Mammary epithelial cell (primary cell): ENCODE results near the gene PHLDB2.

Experiments
- EZH2 ChIP-seq: IDR thresholded peaks from 2 replicates; pipeline ENCODE4 v1.6.1; 2012; ENCODE audit warnings: low read length, inconsistent platforms, borderline replicate concordance
- TF ChIP-seq, protein P1 (sequence below), 2 donors: IDR thresholded peaks in 1 of 2; conservative IDR thresholded peaks in 1 of 2; 2 replicates each; pipeline ENCODE4 v1.5.1; 2011 to 2012; ENCODE audit warnings: inconsistent platforms in 2 of 2, low read length in 2 of 2, mild to moderate bottlenecking in 2 of 2, control low read depth in 1 of 2, low read depth in 1 of 2; ENCODE audit not compliant: insufficient read depth in 1 of 2; ENCODE audit errors: extremely low read depth in 1 of 2

DNA sequence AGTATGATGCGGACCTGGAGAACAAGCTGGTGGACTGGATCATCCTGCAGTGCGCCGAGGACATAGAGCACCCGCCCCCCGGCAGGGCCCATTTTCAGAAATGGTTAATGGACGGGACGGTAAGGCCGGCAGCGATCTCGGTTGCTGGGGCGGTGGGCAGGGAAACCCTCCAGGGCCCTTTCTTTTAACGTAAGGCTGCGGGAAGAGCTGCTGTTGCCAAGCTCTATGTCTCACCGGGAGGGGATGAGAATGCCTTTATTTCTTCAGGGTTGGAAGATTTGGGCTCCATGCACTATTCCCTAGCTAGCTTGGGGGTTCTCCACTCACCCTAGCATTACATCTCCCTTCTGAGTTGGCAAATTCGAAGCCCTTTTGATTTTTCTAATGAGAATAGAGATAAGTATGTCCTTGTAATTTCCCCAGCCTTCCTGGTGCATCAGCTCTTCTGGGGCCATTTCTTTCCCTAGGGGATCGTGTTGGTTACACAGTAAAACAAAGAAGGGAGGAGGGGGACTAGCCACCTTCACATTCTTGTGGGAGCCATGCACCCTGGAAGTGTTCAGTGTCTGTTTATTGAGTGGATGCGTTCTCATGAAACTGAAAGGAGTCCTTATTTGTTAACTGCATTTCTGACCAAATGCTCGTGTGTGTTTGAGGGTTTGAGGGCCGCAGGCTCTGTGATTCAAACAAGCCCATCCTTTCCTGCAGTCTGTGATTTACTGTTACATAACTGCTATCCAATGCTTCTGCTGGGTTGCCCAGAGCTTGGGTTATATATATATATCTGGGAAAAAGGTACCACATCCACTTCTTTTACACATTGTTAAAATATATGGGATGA, 140.6 kb downstream of the PHLDB2 start:
- TF ChIP-seq, protein P1, sequence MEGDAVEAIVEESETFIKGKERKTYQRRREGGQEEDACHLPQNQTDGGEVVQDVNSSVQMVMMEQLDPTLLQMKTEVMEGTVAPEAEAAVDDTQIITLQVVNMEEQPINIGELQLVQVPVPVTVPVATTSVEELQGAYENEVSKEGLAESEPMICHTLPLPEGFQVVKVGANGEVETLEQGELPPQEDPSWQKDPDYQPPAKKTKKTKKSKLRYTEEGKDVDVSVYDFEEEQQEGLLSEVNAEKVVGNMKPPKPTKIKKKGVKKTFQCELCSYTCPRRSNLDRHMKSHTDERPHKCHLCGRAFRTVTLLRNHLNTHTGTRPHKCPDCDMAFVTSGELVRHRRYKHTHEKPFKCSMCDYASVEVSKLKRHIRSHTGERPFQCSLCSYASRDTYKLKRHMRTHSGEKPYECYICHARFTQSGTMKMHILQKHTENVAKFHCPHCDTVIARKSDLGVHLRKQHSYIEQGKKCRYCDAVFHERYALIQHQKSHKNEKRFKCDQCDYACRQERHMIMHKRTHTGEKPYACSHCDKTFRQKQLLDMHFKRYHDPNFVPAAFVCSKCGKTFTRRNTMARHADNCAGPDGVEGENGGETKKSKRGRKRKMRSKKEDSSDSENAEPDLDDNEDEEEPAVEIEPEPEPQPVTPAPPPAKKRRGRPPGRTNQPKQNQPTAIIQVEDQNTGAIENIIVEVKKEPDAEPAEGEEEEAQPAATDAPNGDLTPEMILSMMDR (conservative IDR thresholded peaks at IDR 0.05 in 1 of 2, IDR thresholded peaks at IDR 0.05 in 1 of 2; ENCODE audit: extremely low read depth in 1 of 2, insufficient read depth in 1 of 2, low read depth in 1 of 2, low read length in 2 of 2): no peak
- TF ChIP-seq EZH2: no peak
